ENCODE results near the gene XRCC1. TPM values are rescaled to one million over a fixed set of nuclear protein-coding genes. Genes with fewer than 3 reads are reported as not detected.

XRCC1 gene
- total RNA-seq, 1 donor from 2014 or later, result 14.6 TPM

DNA sequence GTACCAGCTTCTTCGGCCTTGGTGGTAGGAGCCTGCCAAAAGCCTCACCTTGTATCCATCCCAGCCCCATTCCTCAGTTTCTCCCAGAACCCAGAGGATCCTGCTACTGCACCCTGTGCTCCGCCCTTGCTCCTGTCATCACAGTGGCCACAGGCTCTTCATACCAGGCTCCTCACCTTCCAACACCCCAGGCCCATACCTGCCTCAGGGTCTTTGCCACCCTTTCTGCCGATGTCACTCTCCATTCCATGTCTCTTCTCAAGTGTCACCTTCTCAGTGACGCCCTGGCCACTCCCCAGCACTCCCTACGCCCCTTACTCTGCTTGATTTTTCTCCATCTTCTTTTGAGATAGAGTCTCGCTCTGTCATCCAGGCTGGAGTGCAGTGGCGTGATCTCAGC is 34.5 kb upstream of the XRCC1 start:
- peaks cover 13% of the 10 kb centered on the region for H3K4me1 ChIP-seq (ENCODE audit: insufficient read depth, low read length)
- H3K27me3 ChIP-seq (ENCODE audit: insufficient read depth, low read length), result no peaks in the 10 kb centered on the region
- H3K79me2 ChIP-seq (ENCODE audit: insufficient read depth, low read length), result peaks cover 59% of the 10 kb centered on the region
- H3K36me3 ChIP-seq (ENCODE audit: insufficient read depth, low read length), result peaks cover 6% of the 10 kb centered on the region
- no peak overlapping the region for H3K4me2 ChIP-seq (ENCODE audit: low read length)
- TF ChIP-seq, protein P1, sequence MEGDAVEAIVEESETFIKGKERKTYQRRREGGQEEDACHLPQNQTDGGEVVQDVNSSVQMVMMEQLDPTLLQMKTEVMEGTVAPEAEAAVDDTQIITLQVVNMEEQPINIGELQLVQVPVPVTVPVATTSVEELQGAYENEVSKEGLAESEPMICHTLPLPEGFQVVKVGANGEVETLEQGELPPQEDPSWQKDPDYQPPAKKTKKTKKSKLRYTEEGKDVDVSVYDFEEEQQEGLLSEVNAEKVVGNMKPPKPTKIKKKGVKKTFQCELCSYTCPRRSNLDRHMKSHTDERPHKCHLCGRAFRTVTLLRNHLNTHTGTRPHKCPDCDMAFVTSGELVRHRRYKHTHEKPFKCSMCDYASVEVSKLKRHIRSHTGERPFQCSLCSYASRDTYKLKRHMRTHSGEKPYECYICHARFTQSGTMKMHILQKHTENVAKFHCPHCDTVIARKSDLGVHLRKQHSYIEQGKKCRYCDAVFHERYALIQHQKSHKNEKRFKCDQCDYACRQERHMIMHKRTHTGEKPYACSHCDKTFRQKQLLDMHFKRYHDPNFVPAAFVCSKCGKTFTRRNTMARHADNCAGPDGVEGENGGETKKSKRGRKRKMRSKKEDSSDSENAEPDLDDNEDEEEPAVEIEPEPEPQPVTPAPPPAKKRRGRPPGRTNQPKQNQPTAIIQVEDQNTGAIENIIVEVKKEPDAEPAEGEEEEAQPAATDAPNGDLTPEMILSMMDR (IDR thresholded peaks at IDR 0.05; ENCODE audit: insufficient read depth, low read depth, low read length), result no peak
- no peak for TF ChIP-seq EZH2 (IDR thresholded peaks at IDR 0.05; ENCODE audit: insufficient read depth, low read length)
- H3K4me3 ChIP-seq (ENCODE audit: insufficient read depth, low read depth, low read length), result no peak overlapping the region
- DNase-seq (ENCODE audit: low read depth), result no peak
- H4K20me1 ChIP-seq (ENCODE audit: insufficient read depth, low read length), result peaks cover 45% of the 10 kb centered on the region
- H3K27ac ChIP-seq (ENCODE audit: low read depth, low read length), result peak overlapping the region; percentile 48
- Mint-ChIP-seq H3K4me3 (ENCODE audit: unreplicated experiment) (no peak overlapping the region), H3K36me3 (ENCODE audit: low read depth, unreplicated experiment) (peaks cover 37% of the 10 kb centered on the region), H3K4me1 (ENCODE audit: low read depth, unreplicated experiment) (peaks cover 6% of the 10 kb centered on the region), H3K27me3 (ENCODE audit: low read depth, unreplicated experiment) (no peaks in the 10 kb centered on the region), H3K27ac (ENCODE audit: unreplicated experiment) (no peak overlapping the region), H3K9me3 (ENCODE audit: unreplicated experiment) (peaks cover 8% of the 10 kb centered on the region)
- H2AFZ ChIP-seq (ENCODE audit: low read depth, low read length), result no peak overlapping the region
- no peaks in the 10 kb centered on the region for H3K9me3 ChIP-seq (ENCODE audit: insufficient read depth, low read depth, low read length)
- H3K9ac ChIP-seq (ENCODE audit: low read length), result peak overlapping the region; percentile 50
- FAIRE-seq, result no peak

DNA sequence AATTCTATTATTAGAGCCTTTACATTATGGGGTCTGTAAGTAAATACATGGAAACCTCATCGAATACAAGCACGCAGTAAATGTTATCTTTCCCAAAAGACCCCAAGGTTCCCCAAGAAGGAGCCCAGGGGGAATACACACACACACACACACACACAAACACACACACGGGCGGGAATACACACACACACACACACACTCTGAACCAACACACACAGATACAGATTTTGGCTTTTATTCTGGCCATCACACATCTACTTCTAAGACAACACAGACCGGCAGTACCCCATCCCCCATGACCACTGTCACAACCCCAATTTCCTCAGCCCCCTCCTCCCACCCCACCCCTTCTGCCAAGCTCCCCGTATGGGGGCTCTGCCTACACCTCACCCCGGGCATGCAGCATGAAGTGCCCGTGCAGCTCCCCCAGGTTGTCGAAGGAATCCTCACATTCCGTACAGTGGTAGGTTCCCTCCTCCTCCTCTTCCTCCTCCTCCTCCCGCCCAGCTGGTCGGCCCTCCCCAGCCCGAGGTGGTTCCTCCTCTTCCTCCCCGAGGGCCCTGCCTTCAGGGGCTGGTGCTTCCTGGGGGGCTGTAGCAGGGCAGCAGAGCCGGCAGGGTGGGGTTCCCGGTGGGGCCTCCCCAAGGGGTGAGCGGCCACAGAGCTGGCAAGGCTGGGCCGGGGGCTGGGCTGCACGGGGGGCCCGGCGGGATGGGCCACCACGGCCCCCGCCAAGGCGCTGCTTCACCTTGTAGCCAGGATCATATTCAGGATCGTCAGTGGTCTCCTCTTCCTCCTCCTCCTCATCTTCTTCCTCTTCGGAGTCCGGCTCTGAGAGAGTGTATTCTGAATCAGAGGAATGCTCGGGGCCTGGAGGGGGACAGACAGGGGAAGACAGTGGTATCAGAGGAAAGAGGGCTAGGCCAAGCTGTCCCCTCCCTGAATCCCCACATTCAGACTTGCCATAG is 32.2 kb upstream of the XRCC1 start:
- FAIRE-seq, result no peak
- Histone ChIP-seq H3K4me3 (ENCODE audit: insufficient read depth, low read depth, low read length) (no peak overlapping the region), H3K9me3 (ENCODE audit: insufficient read depth, low read depth, low read length) (no peaks in the 10 kb centered on the region), H2AFZ (ENCODE audit: low read depth, low read length) (no peak overlapping the region), H3K36me3 (ENCODE audit: insufficient read depth, low read length) (peaks cover 3% of the 10 kb centered on the region), H3K79me2 (ENCODE audit: insufficient read depth, low read length) (peaks cover 39% of the 10 kb centered on the region), H3K4me2 (ENCODE audit: low read length) (no peak overlapping the region), H3K4me1 (ENCODE audit: insufficient read depth, low read length) (peaks cover 13% of the 10 kb centered on the region), H3K9ac (ENCODE audit: low read length) (no peak overlapping the region), H4K20me1 (ENCODE audit: insufficient read depth, low read length) (peaks cover 38% of the 10 kb centered on the region), H3K27me3 (ENCODE audit: insufficient read depth, low read length) (no peaks in the 10 kb centered on the region), H3K27ac (ENCODE audit: low read depth, low read length) (no peak overlapping the region)
- no peak for DNase-seq (ENCODE audit: low read depth)
- H3K4me3 Mint-ChIP-seq (ENCODE audit: unreplicated experiment), result no peak overlapping the region
- H3K27me3 Mint-ChIP-seq (ENCODE audit: low read depth, unreplicated experiment), result no peaks in the 10 kb centered on the region
- H3K27ac Mint-ChIP-seq (ENCODE audit: unreplicated experiment), result peak overlapping the region; percentile 26
- peaks cover 6% of the 10 kb centered on the region for H3K4me1 Mint-ChIP-seq (ENCODE audit: low read depth, unreplicated experiment)
- no peak for TF ChIP-seq EZH2 (IDR thresholded peaks at IDR 0.05; ENCODE audit: insufficient read depth, low read length)
- TF ChIP-seq, protein P1 (IDR thresholded peaks at IDR 0.05; ENCODE audit: insufficient read depth, low read depth, low read length), result no peak
- H3K36me3 Mint-ChIP-seq (ENCODE audit: low read depth, unreplicated experiment), result peaks cover 21% of the 10 kb centered on the region
- H3K9me3 Mint-ChIP-seq (ENCODE audit: unreplicated experiment), result peaks cover 4% of the 10 kb centered on the region
